ENCODE data around the gene NYAP1.
"Not testable (repeated sequence)": the region's sequence is repeated elsewhere in the genome, so short reads cannot be mapped to it uniquely, and the experiment has no call there.

Gene NYAP1

DNA sequence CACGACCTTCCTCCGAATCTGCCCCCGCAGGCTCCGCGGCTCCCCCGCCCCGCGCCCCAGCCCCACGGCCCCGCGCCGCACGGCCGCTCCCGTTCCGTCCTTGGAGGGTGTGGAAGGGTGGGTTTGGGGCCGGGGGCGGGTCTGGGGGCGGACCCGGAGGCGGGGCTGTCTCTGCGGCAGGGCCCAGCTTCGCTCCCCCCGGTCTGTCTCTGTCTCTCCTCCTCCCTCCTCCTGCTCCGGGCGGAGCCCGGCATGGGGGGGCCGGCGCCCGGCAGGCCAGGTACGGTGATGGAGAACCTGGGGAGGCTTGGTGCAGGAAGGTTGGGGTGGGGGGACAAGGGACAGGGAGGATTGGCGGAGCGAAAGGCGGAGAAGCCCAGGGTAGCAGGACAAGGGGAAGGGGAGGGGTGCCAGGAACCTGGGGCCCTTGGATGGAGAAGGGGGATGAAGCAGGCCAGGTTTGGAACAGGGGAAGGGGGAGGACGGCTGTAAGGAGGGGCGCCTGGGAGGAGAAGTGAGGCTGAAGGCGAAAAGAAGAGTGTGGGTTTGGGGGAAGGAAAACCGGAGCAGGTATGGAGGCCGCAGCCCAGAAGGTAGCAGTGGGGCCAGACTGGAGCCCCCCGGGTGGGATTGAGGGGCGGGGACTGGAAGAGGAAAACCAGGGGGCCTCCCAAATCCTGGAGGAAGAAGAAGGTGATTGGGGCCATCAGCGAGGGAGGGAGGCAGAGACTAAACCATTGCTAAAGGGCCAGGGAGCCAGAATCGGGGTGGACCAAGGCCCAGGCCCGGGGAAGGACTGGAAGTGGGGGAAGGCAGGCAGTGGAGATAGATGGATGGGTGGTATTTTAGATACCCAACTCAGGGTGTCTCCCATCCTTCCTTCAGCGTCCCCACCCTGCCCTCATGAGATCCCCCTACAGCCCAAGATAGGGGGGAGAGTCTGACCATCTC lies at the start of gene NYAP1:
NYAP1 (plus strand) TSS at position 206 of the 951 bp plus-strand sequence. CDS start 1,385 bp downstream, outside the sequence.
- DNase-seq (ENCODE audit: low read depth in 2 of 2): peak; percentile 35 to 42

- no peak for DNase-seq (ENCODE audit: low read depth in 2 of 2)
Observed at GRCh38 chr7:100434297-100435144, 49.2 kb upstream of the NYAP1 start.

- DNase-seq (ENCODE audit: low read depth in 2 of 2): peak in 1 of 2 donors; percentile 42
Observed at GRCh38 chr7:100435401-100436304, 48.1 kb upstream of the NYAP1 start.

GRCh38 chr7:100437150-100438100 lies 46.3 kb upstream of the NYAP1 start:
- DNase-seq (ENCODE audit: low read depth in 2 of 2): no peak

- no peak for DNase-seq (ENCODE audit: low read depth in 2 of 2)
Observed at GRCh38 chr7:100438172-100438571, 45.6 kb upstream of the NYAP1 start.

DNA sequence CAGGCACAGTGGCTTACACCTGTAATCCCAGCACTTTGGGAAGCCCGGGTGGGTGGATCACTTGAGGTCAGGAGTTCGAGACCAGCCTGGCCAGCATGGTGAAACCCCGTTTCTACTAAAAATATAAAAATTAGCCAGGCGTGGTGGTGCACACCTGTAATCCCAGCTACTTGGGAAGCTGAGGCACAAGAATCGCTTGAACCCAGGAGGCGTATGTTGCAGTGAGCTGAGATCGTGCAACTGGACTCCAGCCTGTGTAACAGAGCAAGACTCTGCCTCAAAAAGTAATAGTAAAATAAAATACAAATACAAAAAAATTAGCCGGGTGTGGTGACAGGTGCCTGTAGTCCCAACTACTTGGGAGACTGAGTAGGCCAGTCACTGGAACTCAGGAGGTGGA lies 45.0 kb upstream of the NYAP1 start:
- not testable (repeated sequence) for DNase-seq (ENCODE audit: low read depth in 2 of 2)

DNA sequence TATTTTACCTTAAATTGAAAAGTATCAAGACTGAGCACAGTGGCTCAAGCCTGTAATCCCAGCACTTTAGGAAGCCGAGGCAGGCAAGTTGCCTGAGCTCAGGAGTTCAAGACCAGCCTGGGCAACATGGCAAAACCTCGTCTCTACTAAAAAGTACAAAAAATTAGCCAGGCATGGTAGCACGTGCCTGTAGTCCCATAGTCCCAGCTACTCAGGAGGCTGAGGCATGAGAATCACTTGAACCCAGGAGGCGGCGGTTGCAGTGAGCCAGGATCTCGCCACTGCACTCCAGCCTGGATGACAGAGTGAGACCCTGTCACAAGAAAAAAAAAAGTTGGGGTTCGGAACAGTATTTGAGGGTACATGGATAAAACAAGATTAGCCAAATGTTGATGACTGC lies 44.5 kb upstream of the NYAP1 start:
- not testable (repeated sequence) for DNase-seq (ENCODE audit: low read depth in 2 of 2)

DNA sequence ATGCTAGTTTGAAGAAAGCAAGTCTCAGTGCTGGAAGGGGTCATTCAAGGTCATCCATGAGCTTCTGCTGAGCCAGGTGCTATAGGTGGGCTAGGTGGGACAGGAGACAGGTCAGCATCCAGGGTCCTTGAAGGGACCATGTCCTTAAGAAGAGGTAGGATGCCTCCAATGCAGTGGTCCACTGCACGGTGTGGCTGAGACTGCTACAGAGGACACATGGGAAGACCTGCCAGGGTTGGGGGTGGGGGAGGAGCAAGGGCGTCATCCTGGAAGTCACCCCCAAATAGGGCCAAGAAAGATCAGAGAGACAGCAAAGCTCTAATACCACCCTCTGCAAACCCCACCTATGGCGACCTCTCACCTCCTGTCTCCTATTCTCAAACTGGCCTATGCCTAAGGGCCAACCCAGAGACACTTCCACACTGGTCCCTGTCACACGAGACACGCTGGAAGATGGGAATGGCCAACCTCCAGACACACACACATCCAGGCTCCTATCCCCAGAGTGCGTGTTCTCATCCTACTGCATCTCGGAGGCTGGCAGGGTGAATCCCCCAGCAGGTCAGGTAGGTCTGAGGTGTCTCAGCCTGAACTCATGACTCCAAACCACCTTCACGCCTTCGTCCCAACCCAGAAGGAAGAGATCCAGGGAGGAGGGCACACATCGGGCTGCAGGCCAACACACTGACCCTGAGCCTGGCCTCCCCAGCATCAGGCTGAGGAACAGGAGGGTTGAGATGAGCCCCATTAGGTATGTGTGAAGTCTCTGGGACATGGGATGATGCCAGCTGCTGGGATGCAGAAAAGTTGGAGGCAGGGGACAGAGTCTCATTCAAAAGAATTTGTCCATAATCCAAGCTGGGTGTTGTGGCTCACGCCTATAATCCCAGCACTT lies 41.8 kb upstream of the NYAP1 start:
- DNase-seq (ENCODE audit: low read depth in 2 of 2): no peak

- no peak for DNase-seq (ENCODE audit: low read depth in 2 of 2)
Observed at GRCh38 chr7:100443096-100443840, 40.5 kb upstream of the NYAP1 start.

DNA sequence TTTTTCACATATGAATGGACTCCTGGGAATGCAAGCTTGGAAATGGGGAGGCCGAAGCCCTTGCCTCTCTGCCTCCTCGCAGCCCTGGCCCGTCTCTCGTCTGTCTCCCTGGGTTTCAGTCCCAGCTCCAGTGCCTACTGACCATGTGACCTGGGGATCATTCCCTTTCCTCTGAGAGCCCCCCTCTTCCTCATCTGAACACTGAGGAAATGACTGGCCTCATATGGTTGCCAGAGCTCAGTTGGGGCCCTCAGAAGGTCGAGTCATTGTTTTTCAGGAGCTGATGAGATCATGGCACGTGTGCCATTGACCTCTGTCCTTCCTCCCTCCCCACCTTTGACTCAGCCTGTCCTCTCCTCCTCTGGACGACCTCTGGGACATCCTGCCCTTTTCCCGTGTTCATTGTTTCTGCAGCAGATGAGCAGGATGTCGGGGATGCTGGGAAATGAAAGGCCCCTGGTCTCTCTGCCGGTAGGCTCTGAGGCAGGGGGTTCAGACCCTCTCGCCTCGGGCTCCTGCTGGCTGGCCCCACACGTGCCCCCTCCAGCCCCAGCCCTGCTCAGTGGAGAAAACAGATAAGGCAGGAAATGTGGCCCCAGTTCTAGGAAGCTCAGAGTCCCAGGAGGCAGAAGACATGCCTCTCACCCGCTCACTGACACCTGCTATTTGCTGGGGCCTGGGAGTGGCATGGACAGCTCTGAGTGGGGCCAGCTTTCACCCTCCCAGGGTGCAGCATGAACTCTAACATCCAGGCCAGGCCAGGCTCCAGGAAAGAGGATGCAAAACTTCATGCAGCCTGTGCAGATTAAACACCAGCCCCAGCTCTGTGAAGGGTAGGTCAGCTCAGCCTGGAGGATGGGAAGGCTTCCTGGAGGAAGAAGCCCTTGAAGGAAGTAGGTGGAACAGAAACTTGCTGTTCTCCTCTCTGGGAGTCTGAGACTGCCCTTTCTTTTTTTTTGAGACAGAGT lies 39.1 kb upstream of the NYAP1 start:
- DNase-seq (ENCODE audit: low read depth in 2 of 2): no peak

DNA sequence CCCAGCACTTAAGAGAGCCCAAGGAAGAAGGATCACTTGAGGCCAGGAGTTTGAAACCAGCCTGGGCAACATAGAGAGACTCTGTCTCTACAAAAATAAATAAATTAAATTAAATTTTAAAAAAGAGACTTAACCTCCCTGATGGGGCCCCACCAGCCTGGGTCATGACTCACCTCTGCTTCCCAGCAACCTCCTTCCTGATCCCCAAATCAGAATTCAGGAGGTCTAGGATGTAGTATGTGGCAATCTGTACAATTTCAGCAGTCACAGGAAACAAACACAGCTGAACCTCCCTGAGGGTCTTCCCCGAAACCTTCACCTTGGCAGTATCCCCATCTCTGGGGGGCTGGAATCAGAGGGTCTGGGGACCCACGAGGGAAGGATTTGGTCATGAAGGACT lies 37.7 kb upstream of the NYAP1 start:
- DNase-seq (ENCODE audit: low read depth in 2 of 2): no peak

DNA sequence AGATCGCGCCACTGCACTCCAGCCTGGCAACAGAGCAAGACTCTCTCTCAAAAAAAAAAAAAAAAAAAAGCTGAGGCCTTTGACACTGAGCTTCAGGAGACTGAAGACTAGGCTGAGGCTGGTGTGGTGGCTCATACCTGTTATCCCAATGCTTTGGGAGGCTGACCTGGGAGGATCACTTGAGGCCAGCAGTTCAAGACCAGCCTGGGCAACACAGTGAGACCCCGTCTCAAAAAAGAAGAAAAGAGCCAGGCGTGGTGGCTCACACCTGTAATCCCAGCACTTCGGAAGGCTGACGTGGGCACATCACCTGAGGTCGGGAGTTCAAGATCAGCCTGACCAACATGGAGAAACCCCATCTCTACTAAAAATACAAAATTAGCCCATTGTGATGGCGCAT lies 36.4 kb upstream of the NYAP1 start:
- DNase-seq (ENCODE audit: low read depth in 2 of 2): not testable (repeated sequence)

DNA sequence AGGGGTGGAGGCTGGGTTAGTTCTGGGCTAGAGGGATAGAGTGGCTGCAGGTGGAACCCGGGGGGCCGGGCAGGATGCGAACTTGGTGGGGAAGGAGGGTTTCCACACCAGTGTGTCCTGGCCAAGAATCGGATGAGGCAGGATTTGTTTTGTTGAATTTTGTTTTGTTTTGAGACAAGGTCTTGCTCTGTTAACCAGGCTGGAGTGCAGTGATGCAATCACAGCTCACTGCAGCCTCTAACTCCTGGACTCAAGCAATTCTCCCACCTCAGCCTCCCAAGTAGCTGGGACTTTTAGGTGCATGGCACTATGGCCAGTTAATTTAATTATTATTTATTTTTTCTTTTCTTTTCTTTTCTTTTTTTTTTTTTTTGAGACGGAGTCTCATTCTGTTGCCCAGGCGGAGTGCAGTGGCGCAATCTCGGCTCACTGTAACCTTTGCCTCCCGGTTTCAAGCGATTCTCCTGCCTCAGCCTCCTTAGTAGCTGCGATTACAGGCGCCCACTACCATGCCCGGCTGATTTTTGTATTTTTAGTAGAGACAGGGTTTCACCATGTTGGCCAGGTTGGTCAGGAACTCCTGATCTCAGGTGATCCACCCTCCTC lies 34.4 kb upstream of the NYAP1 start:
- no peak for DNase-seq (ENCODE audit: low read depth in 2 of 2)

DNA sequence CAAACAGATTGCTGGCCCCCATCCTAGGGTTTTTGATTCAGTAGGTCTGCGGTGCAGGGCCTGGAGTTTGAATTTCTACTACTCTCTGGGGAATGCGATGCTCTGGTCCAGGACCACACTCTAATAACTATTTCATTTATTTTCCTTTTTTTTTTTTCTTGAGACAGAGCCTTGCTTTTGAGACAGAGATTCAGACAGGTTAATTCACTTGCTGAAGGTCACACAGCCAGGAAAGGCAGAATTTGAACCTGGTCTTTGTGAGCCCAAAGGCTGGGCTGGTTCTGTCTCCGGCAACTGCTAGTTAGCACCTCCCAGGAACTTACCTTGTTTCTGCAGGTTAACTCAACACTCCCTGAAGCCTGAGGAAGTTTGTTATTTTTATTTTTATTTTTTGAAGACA lies 31.2 kb upstream of the NYAP1 start:
- DNase-seq (ENCODE audit: low read depth in 2 of 2): no peak

DNA sequence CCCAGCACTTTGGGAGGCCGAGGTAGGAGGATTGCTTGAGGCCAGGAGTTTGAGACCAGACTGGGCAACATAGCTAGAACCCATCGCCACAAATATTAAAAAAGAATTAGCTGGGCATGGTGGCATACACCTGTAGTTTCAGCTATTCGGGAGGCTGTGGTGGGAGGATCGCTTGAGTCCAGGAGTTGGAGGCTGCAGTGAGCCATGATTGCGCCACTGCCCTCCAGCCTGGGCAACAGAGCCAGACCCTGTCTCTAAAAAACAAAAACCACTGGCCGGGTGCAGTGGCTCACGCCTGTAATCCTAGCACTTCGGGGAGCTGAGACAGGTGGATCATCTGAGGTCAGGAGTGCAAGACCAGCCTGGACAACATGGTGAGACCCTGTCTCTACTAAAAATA lies 29.9 kb upstream of the NYAP1 start:
- DNase-seq (ENCODE audit: low read depth in 2 of 2): not testable (repeated sequence)

GRCh38 chr7:100455206-100455605 lies 28.5 kb upstream of the NYAP1 start:
- no peak for DNase-seq (ENCODE audit: low read depth in 2 of 2)

DNA sequence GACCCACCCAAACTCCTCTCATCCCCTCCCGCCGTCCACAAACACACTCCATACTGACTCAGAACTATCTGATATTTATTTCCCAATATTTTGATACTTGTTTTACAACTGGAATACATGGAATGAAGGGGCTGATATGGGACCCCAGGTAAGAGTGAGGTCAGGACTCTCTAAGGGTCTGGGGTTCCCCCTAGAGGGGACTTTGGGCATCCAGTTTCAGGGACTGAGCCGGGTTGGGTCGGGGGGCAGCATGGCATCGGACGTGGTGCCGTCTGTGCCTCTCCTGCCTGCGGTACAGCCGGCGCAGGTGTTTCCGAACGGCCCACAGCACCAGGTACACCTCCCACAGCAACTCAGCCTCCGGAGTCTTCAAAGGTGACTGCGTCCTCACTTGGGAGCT lies 27.2 kb upstream of the NYAP1 start:
- no peak for DNase-seq (ENCODE audit: low read depth in 2 of 2)
